Measurements from ENCODE around the gene BNIP5.

DNA sequence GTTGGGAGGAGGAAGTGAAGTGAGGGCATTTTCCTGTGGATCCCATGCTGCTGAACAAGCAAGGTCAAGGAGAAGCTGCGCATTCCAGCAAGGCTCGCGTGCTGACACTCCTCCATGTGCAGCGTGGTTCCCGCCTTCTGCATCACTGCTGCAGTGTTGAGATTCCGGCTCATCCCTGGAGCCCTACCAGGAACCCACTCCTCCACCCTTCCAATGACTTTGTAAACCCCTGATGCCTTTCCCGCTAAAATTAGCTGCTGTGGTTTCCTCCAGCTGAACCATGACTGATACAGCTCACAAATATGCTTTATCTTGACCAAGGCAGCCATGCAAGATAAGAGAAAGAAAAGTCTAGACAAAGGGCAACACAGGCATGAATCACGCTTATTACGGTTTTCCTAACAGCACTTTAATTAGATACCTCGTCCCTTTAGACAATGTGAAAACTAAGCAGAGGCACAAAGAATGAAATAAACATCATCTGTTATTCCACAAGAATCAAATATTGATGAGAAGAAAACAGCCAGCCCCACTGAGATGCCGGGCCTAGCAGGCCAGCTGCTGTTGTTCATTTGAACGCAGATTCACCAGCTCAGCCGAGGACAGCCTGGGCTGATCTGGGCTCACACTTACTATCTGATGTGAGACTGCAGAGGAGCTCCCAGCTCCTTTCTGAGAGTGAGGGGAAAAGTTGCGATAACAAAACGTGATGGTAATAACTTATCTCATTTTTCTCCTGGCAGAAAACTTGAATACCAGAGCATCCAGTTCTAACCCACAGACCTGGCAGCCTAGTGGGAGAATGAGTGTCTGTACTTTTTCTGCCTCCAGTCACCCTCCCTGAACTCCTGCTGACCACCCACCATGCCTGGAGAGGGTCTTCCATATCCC is 14.2 kb upstream of the BNIP5 start:
- TF ChIP-seq, protein P1, sequence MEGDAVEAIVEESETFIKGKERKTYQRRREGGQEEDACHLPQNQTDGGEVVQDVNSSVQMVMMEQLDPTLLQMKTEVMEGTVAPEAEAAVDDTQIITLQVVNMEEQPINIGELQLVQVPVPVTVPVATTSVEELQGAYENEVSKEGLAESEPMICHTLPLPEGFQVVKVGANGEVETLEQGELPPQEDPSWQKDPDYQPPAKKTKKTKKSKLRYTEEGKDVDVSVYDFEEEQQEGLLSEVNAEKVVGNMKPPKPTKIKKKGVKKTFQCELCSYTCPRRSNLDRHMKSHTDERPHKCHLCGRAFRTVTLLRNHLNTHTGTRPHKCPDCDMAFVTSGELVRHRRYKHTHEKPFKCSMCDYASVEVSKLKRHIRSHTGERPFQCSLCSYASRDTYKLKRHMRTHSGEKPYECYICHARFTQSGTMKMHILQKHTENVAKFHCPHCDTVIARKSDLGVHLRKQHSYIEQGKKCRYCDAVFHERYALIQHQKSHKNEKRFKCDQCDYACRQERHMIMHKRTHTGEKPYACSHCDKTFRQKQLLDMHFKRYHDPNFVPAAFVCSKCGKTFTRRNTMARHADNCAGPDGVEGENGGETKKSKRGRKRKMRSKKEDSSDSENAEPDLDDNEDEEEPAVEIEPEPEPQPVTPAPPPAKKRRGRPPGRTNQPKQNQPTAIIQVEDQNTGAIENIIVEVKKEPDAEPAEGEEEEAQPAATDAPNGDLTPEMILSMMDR (IDR thresholded peaks at IDR 0.05 in 8 of 11, conservative IDR thresholded peaks at IDR 0.05 in 3 of 11) = no peak
- TF ChIP-seq POLR2AphosphoS5 (IDR thresholded peaks at IDR 0.05) = no peak

All from spleen (tissue), 7 donors.